ENCODE data around the gene ATG7.

ATG7 gene

GRCh38 chr3:11239796-11240195 lies 32.4 kb upstream of the ATG7 start:
- no peak overlapping the region for H3K27ac Mint-ChIP-seq
- TF ChIP-seq, protein P1, sequence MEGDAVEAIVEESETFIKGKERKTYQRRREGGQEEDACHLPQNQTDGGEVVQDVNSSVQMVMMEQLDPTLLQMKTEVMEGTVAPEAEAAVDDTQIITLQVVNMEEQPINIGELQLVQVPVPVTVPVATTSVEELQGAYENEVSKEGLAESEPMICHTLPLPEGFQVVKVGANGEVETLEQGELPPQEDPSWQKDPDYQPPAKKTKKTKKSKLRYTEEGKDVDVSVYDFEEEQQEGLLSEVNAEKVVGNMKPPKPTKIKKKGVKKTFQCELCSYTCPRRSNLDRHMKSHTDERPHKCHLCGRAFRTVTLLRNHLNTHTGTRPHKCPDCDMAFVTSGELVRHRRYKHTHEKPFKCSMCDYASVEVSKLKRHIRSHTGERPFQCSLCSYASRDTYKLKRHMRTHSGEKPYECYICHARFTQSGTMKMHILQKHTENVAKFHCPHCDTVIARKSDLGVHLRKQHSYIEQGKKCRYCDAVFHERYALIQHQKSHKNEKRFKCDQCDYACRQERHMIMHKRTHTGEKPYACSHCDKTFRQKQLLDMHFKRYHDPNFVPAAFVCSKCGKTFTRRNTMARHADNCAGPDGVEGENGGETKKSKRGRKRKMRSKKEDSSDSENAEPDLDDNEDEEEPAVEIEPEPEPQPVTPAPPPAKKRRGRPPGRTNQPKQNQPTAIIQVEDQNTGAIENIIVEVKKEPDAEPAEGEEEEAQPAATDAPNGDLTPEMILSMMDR (IDR thresholded peaks at IDR 0.05; ENCODE audit: unreplicated experiment in 3 of 3) = no peak
- H3K36me3 Mint-ChIP-seq (ENCODE audit: low read depth) = no peaks in the 10 kb centered on the region
- H3K4me1 Mint-ChIP-seq = no peaks in the 10 kb centered on the region
- peaks cover 12% of the 10 kb centered on the region for H3K9me3 Mint-ChIP-seq
- H3K27me3 Mint-ChIP-seq (ENCODE audit: low read depth) = peaks cover 19% of the 10 kb centered on the region
- no peak overlapping the region for H3K4me3 Mint-ChIP-seq

DNA sequence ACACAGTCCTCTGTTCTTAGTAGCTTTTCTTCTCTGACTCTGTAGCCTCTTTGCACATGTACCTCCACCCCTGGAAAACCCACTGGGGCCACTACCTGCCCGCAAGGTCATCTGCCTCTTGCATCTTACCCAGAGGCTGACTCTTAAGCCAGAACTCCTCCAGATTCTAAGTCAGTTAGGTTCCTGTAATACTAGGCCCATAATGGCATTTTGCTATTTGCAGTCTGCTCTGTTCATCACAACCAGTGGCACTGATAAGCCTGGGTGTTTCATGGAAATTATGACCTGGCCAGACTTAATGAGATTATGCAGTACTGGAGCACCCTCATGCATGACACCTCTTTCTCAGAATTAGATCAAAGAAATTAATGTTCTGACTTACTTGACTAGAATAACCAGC lies 31.7 kb upstream of the ATG7 start:
- Mint-ChIP-seq H3K9me3 (peaks cover 12% of the 10 kb centered on the region), H3K27ac (no peak overlapping the region), H3K4me1 (no peaks in the 10 kb centered on the region), H3K4me3 (no peak overlapping the region), H3K27me3 (ENCODE audit: low read depth) (peaks cover 15% of the 10 kb centered on the region), H3K36me3 (ENCODE audit: low read depth) (no peaks in the 10 kb centered on the region)
- TF ChIP-seq, protein P1 (IDR thresholded peaks at IDR 0.05; ENCODE audit: unreplicated experiment in 3 of 3) = no peak

- H3K36me3 Mint-ChIP-seq (ENCODE audit: low read depth) = no peaks in the 10 kb centered on the region
- no peak overlapping the region for H3K27ac Mint-ChIP-seq
- H3K9me3 Mint-ChIP-seq = peaks cover 9% of the 10 kb centered on the region
- H3K4me1 Mint-ChIP-seq = no peaks in the 10 kb centered on the region
- TF ChIP-seq, protein P1 (IDR thresholded peaks at IDR 0.05; ENCODE audit: unreplicated experiment in 3 of 3) = no peak
- no peak overlapping the region for H3K4me3 Mint-ChIP-seq
- no peaks in the 10 kb centered on the region for H3K27me3 Mint-ChIP-seq (ENCODE audit: low read depth)
Observed at GRCh38 chr3:11244121-11244677, 28.0 kb upstream of the ATG7 start.

DNA sequence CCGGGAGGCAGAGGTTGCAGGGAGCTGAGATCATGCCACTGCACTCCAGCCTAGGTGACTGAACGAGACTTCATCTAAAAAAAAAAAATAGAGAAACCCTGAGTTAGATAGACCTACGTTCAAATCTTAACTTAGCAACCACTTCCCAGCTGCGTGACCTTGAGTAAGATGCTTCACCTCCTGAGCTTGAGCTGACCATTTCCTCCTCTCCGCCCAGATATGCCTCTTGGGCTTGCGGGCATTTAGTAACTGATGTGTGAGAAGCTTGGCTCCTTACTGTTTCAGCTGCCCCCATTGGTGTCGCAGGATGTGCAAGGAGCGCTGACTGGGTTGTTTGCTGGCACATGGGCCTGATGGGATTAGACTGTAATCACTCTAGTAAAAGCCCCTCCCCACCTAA lies 26.9 kb upstream of the ATG7 start:
- Mint-ChIP-seq H3K4me1 (no peaks in the 10 kb centered on the region), H3K4me3 (no peak overlapping the region)

DNA sequence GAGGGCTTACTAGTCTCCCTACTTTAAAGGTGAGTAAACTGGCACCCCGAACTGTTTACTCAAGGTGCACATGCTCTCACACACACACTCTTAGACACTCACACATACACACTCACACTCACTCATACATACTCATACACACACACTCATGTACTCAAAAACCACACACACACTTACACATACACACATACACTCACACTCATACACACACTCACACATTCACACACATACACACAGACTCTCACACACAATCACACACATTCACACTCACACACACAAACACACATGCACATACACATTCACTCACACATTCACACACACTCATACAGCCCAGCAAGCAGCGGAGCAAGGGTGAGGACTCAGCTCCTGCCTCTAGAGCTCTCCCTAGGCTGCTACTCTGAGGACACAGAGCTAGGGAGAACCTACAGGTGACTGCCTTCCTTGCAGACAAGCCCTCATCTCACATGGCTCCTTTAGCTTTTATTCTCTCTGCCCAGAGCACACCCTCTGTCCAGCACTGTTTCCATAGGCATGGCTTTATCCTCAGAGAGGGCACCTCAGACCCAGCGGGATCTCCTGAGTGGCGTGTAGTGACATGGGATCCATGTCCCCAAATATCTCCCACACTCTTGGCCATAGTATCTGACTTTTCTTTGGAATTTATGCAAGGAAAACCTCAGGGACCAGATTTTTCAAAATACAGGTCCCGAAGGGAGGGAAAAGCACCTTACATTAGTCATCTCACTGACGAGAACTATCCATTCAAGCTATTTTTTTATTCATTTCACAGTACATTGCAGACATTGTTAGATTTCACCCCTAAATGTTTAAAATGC lies 26.2 kb upstream of the ATG7 start:
- Mint-ChIP-seq H3K36me3 (ENCODE audit: low read depth) (no peaks in the 10 kb centered on the region), H3K27me3 (ENCODE audit: low read depth) (no peaks in the 10 kb centered on the region), H3K4me3 (no peak overlapping the region), H3K9me3 (no peaks in the 10 kb centered on the region), H3K27ac (no peak overlapping the region), H3K4me1 (no peaks in the 10 kb centered on the region)
- TF ChIP-seq, protein P1 (IDR thresholded peaks at IDR 0.05; ENCODE audit: unreplicated experiment in 3 of 3) = no peak

More for the DNA sequence above, 26.9 kb upstream of the ATG7 start:
- no peaks in the 10 kb centered on the region for H3K27me3 Mint-ChIP-seq (ENCODE audit: low read depth)
- TF ChIP-seq, protein P1 (IDR thresholded peaks at IDR 0.05; ENCODE audit: unreplicated experiment in 3 of 3) = no peak
- H3K9me3 Mint-ChIP-seq = peaks cover 4% of the 10 kb centered on the region
- no peak overlapping the region for H3K27ac Mint-ChIP-seq
- no peaks in the 10 kb centered on the region for H3K36me3 Mint-ChIP-seq (ENCODE audit: low read depth)

DNA sequence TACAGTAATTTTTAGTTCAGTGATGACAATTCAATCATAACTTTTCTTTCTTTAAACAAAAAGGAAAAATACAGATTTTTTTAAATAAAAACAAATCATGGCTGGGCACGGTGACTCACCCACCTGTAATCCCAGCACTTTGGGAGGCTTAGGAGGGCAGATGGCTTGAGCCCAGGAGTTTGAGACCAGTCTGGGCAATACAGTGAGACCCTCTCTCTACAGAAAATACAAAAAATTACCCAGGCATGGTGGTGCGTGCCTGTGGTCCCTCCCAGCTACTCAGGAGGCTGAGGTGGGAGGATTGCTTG lies 25.6 kb upstream of the ATG7 start:
- TF ChIP-seq, protein P1 (IDR thresholded peaks at IDR 0.05; ENCODE audit: unreplicated experiment in 3 of 3) = no peak
- Mint-ChIP-seq H3K9me3 (no peaks in the 10 kb centered on the region), H3K4me3 (no peak overlapping the region), H3K4me1 (no peaks in the 10 kb centered on the region), H3K36me3 (ENCODE audit: low read depth) (no peaks in the 10 kb centered on the region), H3K27ac (no peak overlapping the region), H3K27me3 (ENCODE audit: low read depth) (no peaks in the 10 kb centered on the region)

Measured in nephron (organoid).